OCI-LY7 (cell line): ENCODE results near the gene PSMD2. TPM values are rescaled to one million over a fixed set of nuclear protein-coding genes. Genes with fewer than 3 reads are reported as not detected.

Source experiments
- BruUV-seq: library from RNA; stranded (reverse); fragments of 400-500 nt; replicated peaks from 2 replicates; lab custom pipeline; 2021; lab: Mats Ljungman, UMichigan
- CTCF ChIA-PET: fragments of 300-600 bp; sonication (Branson Sonifier 250); formaldehyde crosslinking; loops from one replicate; lab custom pipeline; 2022; ENCODE audit warnings: antibody characterized with exemption; ENCODE audit not compliant: unreplicated experiment; lab: Charles Lee
- POLR2A ChIA-PET: fragments of 300-600 bp; sonication (Branson Sonifier 250); formaldehyde crosslinking; loops from one replicate; lab custom pipeline; 2022; ENCODE audit warnings: antibody characterized with exemption; lab: Charles Lee
- DNase-seq: peaks from one replicate; pipeline ENCODE4 v3.0.0-alpha.2; 2015; ENCODE audit warnings: low spot score
- H2AFZ ChIP-seq: fragments of 200-600 bp; sonication (generic), shearing (Covaris generic); 2 replicates; pipeline ENCODE4 v1.6.1; 2014; ENCODE audit warnings: mild to moderate bottlenecking, antibody characterized with exemption, low read length, moderate library complexity
- H3K27ac ChIP-seq: fragments of 200-600 bp; sonication (generic); 2 replicates; pipeline ENCODE4 v1.5.1; 2014; ENCODE audit warnings: mixed run types, low read depth, mild to moderate bottlenecking, moderate library complexity, low read length, inconsistent platforms; ENCODE audit not compliant: poor library complexity, severe bottlenecking
- H3K36me3 ChIP-seq: fragments of 200-600 bp; sonication (generic); 2 replicates; pipeline ENCODE4 v1.6.1; 2014; ENCODE audit warnings: mild to moderate bottlenecking, antibody characterized with exemption, low read length, moderate library complexity, mixed read lengths; ENCODE audit not compliant: insufficient read depth
- H3K4me1 ChIP-seq: fragments of 200-600 bp; sonication (generic); 2 replicates; pipeline ENCODE4 v1.5.1; 2014; ENCODE audit warnings: mild to moderate bottlenecking, low read length; ENCODE audit not compliant: insufficient read depth, poor library complexity, severe bottlenecking
- H3K4me2 ChIP-seq: fragments of 200-600 bp; sonication (generic); 2 replicates; pipeline ENCODE4 v1.6.1; 2014; ENCODE audit warnings: mild to moderate bottlenecking, low read length
- H3K4me3 ChIP-seq: fragments of 200-600 bp; sonication (generic); 2 replicates; pipeline ENCODE4 v1.5.1; 2014; ENCODE audit warnings: mild to moderate bottlenecking, low read depth, low read length; ENCODE audit not compliant: poor library complexity, severe bottlenecking
- H3K79me2 ChIP-seq: fragments of 200-600 bp; sonication (generic); 2 replicates; pipeline ENCODE4 v1.6.1; 2016; ENCODE audit warnings: low read depth, mild to moderate bottlenecking, low read length, moderate library complexity, mixed read lengths; ENCODE audit not compliant: insufficient read depth
- H3K9me2 ChIP-seq: fragments of 200-600 bp; sonication (generic); 2 replicates; pipeline ENCODE4 v1.6.1; 2016; ENCODE audit warnings: mild to moderate bottlenecking, low read length, mixed read lengths; ENCODE audit not compliant: insufficient read depth
- H3K9me3 ChIP-seq: fragments of 200-600 bp; sonication (generic); 2 replicates; pipeline ENCODE4 v1.6.1; 2014; ENCODE audit warnings: mild to moderate bottlenecking, mixed run types, low read length, mixed read lengths
- H4K20me1 ChIP-seq: fragments of 200-600 bp; sonication (generic); 2 replicates; pipeline ENCODE4 v1.6.1; 2014; ENCODE audit warnings: mild to moderate bottlenecking, antibody characterized with exemption, low read length, moderate library complexity, mixed read lengths; ENCODE audit not compliant: insufficient read depth
- CTCF ChIP-seq: fragments of 200-600 bp; sonication (generic); conservative IDR thresholded peaks from 2 replicates; pipeline ENCODE4 v1.5.1; 2014; ENCODE audit warnings: mild to moderate bottlenecking, antibody characterized with exemption, low read length, moderate library complexity, mixed read lengths
- EZH2phosphoT487 ChIP-seq: fragments of 200-600 bp; sonication (generic); IDR thresholded peaks from 2 replicates; pipeline ENCODE4 v1.6.1; 2018; ENCODE audit warnings: low read depth, borderline replicate concordance, mild to moderate bottlenecking, mixed run types, antibody characterized with exemption, low read length, moderate library complexity, mixed read lengths
- intact Hi-C: fragments of 100-400 bp; cut with micrococcal nuclease; formaldehyde crosslinking; loops from one replicate; pipeline ENCODE4 v1.10.0; 2022; ENCODE audit not compliant: unreplicated experiment
- total RNA-seq, 2 experiments: library from RNA; depleted of rRNA in 1 of 2; stranded (reverse); fragments of >200 nt in 1 of 2; shearing (Covaris generic) in 1 of 2; gene quantifications; 2 replicates each; pipeline ENCODE4 v1.2.3, GENCODE V29; 2014 to 2022

Gene PSMD2
- total RNA-seq, 2 experiments from 2014 or later: 158 to 219 TPM

- intact Hi-C loops: no loop called here
- ChIA-PET CTCF (no interaction called here), POLR2A (no interaction called here)
- no peak overlapping the region for H3K4me3 ChIP-seq
- no peaks in the 10 kb centered on the region for H3K9me3 ChIP-seq
- H4K20me1 ChIP-seq: peaks cover 9% of the 10 kb centered on the region; the same call in 1 of the 2 replicates
- no peak overlapping the region for H2AFZ ChIP-seq
- peaks cover 10% of the 10 kb centered on the region for H3K79me2 ChIP-seq
- BruUV-seq: no TSS peak
- H3K4me1 ChIP-seq: no peaks in the 10 kb centered on the region
- H3K4me2 ChIP-seq: no peak overlapping the region
- TF ChIP-seq CTCF (no peak), EZH2phosphoT487 (no peak)
- no peak overlapping the region for H3K27ac ChIP-seq
- no peaks in the 10 kb centered on the region for H3K9me2 ChIP-seq
- DNase-seq: no peak
- H3K36me3 ChIP-seq: peaks cover 100% of the 10 kb centered on the region
Observed at GRCh38 chr3:184323696-184324095, 24.7 kb downstream of the PSMD2 start.

GRCh38 chr3:184325269-184325668 lies 26.2 kb downstream of the PSMD2 start:
- H3K36me3 ChIP-seq: peaks cover 100% of the 10 kb centered on the region
- ChIA-PET CTCF (interaction anchor here (0.7 kb wide), 1 partner anchor 10 kb away, joined by 3 read pairs; no protein-coding TSS in a partner anchor), POLR2A (no interaction called here)
- TF ChIP-seq CTCF: no peak
- TF ChIP-seq EZH2phosphoT487: no peak
- no TSS peak for BruUV-seq
- no peak for DNase-seq
- no peaks in the 10 kb centered on the region for H3K9me3 ChIP-seq
- intact Hi-C loops: no loop called here
- no peaks in the 10 kb centered on the region for H3K4me1 ChIP-seq
- H3K4me3 ChIP-seq: no peak overlapping the region
- H3K9me2 ChIP-seq: no peaks in the 10 kb centered on the region
- no peaks in the 10 kb centered on the region for H3K79me2 ChIP-seq
- no peak overlapping the region for H2AFZ ChIP-seq
- H4K20me1 ChIP-seq: peaks cover 9% of the 10 kb centered on the region; the same call in 1 of the 2 replicates
- no peak overlapping the region for H3K4me2 ChIP-seq
- no peak overlapping the region for H3K27ac ChIP-seq

- BruUV-seq: no TSS peak
- intact Hi-C loops: no loop called here
- no peaks in the 10 kb centered on the region for H3K9me3 ChIP-seq
- no peak overlapping the region for H3K4me3 ChIP-seq
- ChIA-PET CTCF (interaction anchor here (0.7 kb wide), 1 partner anchor 10 kb away, joined by 3 read pairs; no protein-coding TSS in a partner anchor), POLR2A (no interaction called here)
- H2AFZ ChIP-seq: no peak overlapping the region
- no peak for TF ChIP-seq EZH2phosphoT487
- no peak for TF ChIP-seq CTCF
- H3K9me2 ChIP-seq: no peaks in the 10 kb centered on the region
- no peak for DNase-seq
- H3K4me2 ChIP-seq: no peak overlapping the region
- no peaks in the 10 kb centered on the region for H3K4me1 ChIP-seq
- peaks cover 98% of the 10 kb centered on the region for H3K36me3 ChIP-seq
- peaks cover 5% of the 10 kb centered on the region; the same call in 1 of the 2 replicates for H4K20me1 ChIP-seq
- no peak overlapping the region for H3K27ac ChIP-seq
- no peaks in the 10 kb centered on the region for H3K79me2 ChIP-seq
Observed at GRCh38 chr3:184325715-184326369, 26.8 kb downstream of the PSMD2 start.
